Neural cell (in vitro differentiated cells): ENCODE measurements around the gene TPBGL. TPM values are rescaled to one million over a fixed set of nuclear protein-coding genes. Genes with fewer than 3 reads are reported as not detected.

Experiments used
- H2AFZ ChIP-seq: fragments of 200-600, 300-800 bp; sonication (generic), shearing (Covaris generic); 2 replicates; pipeline ENCODE4 v1.6.0; 2014; ENCODE audit warnings: low read depth, mild to moderate bottlenecking, antibody characterized with exemption, low read length, moderate library complexity
- H3F3A ChIP-seq: fragments of 200-600 bp; shearing (Covaris generic); 2 replicates; pipeline ENCODE4 v1.6.1; 2016; ENCODE audit warnings: mild to moderate bottlenecking, moderate library complexity, mixed read lengths, antibody characterized with exemption, low read length; ENCODE audit not compliant: insufficient read depth, poor library complexity, severe bottlenecking
- H3K27ac ChIP-seq: fragments of 200-600, 300-800 bp; sonication (generic), shearing (Covaris generic); 2 replicates; pipeline ENCODE4 v1.5.1; 2014; ENCODE audit warnings: mild to moderate bottlenecking, low read length, moderate library complexity
- H3K27me3 ChIP-seq: fragments of 300-800, 200-600 bp; sonication (generic), shearing (Covaris generic); 2 replicates; pipeline ENCODE4 v1.6.0; 2014; ENCODE audit warnings: mild to moderate bottlenecking, low read depth, low read length, moderate library complexity; ENCODE audit not compliant: insufficient read depth
- H3K36me3 ChIP-seq: fragments of 300-800, 200-600 bp; sonication (generic), shearing (Covaris generic); 2 replicates; pipeline ENCODE4 v1.5.1; 2014; ENCODE audit warnings: mild to moderate bottlenecking, antibody characterized with exemption, low read length, moderate library complexity; ENCODE audit not compliant: insufficient read depth
- H3K4me2 ChIP-seq: fragments of 300-800, 200-600 bp; sonication (generic), shearing (Covaris generic); 2 replicates; pipeline ENCODE4 v1.6.0; 2014; ENCODE audit warnings: mild to moderate bottlenecking, low read length
- H3K4me3 ChIP-seq: fragments of 300-800, 200-600 bp; sonication (generic), shearing (Covaris generic); 2 replicates; pipeline ENCODE4 v1.5.1; 2014; ENCODE audit warnings: mild to moderate bottlenecking, low read length, moderate library complexity
- H3K79me2 ChIP-seq: fragments of 200-600 bp; shearing (Covaris generic); replicated peaks from 2 replicates; pipeline ENCODE4 v1.6.0; 2014; ENCODE audit warnings: mild to moderate bottlenecking, low read length, moderate library complexity; ENCODE audit not compliant: insufficient read depth
- H3K9ac ChIP-seq: fragments of 300-800, 200-600 bp; sonication (generic), shearing (Covaris generic); 2 replicates; pipeline ENCODE4 v1.6.1; 2016; ENCODE audit warnings: mild to moderate bottlenecking, low read length, mixed read lengths
- H3K9me2 ChIP-seq: fragments of 200-600 bp; shearing (Covaris generic); 2 replicates; pipeline ENCODE4 v1.6.1; 2016; ENCODE audit warnings: mild to moderate bottlenecking, low read length, mixed read lengths; ENCODE audit not compliant: insufficient read depth
- H3K9me3 ChIP-seq: fragments of 200-600, 300-800 bp; sonication (generic), shearing (Covaris generic); 2 replicates; pipeline ENCODE4 v1.6.1; 2016; ENCODE audit warnings: mild to moderate bottlenecking, mixed run types, low read length, moderate library complexity, mixed read lengths
- H4K20me1 ChIP-seq: fragments of 200-600 bp; shearing (Covaris generic); 2 replicates; pipeline ENCODE4 v1.6.1; 2016; ENCODE audit warnings: mild to moderate bottlenecking, mixed run types; ENCODE audit not compliant: insufficient read depth
- EP300 ChIP-seq: fragments of 450-650 bp; conservative IDR thresholded peaks from 2 replicates; pipeline ENCODE4 v1.6.1; 2014; ENCODE audit warnings: antibody characterized with exemption, mild to moderate bottlenecking, moderate library complexity; ENCODE audit not compliant: poor library complexity, severe bottlenecking
- EZH2 ChIP-seq: fragments of 200-600, 300-800 bp; shearing (Covaris generic), sonication (generic); IDR thresholded peaks from 2 replicates; pipeline ENCODE4 v1.6.1; 2014; ENCODE audit warnings: antibody characterized with exemption, low read length, borderline replicate concordance, mild to moderate bottlenecking; ENCODE audit not compliant: insufficient read depth, poor library complexity, severe bottlenecking
- MXI1 ChIP-seq: fragments of 450-650 bp; conservative IDR thresholded peaks from 2 replicates; pipeline ENCODE4 v1.6.1; 2014; ENCODE audit warnings: antibody characterized with exemption, mild to moderate bottlenecking; ENCODE audit not compliant: poor library complexity, severe bottlenecking
- POLR2AphosphoS5 ChIP-seq: IDR thresholded peaks from 2 replicates; pipeline ENCODE4 v1.6.1; 2012
- RAD21 ChIP-seq: fragments of 450-650 bp; conservative IDR thresholded peaks from 2 replicates; pipeline ENCODE4 v1.6.1; 2014; ENCODE audit warnings: antibody characterized with exemption, mild to moderate bottlenecking, moderate library complexity
- REST ChIP-seq: IDR thresholded peaks from 2 replicates; pipeline ENCODE4 v1.6.1; 2012; ENCODE audit warnings: borderline replicate concordance
- SMC3 ChIP-seq: fragments of 450-650 bp; conservative IDR thresholded peaks from 2 replicates; pipeline ENCODE4 v1.6.1; 2014; ENCODE audit warnings: antibody characterized with exemption, mild to moderate bottlenecking, moderate library complexity; ENCODE audit not compliant: poor library complexity
- TAF1 ChIP-seq: IDR thresholded peaks from 2 replicates; pipeline ENCODE4 v1.6.1; 2012; ENCODE audit warnings: low read depth
- polyA plus RNA-seq: library from polyadenylated mRNA; depleted of rRNA; stranded (reverse); fragments of >200 nt; gene quantifications from 2 replicates; pipeline ENCODE4 v1.2.3, GENCODE V29; 2014
- TF ChIP-seq, protein P1 (sequence below): fragments of 450-650 bp; IDR thresholded peaks from 2 replicates; pipeline ENCODE4 v1.5.1; 2014; ENCODE audit warnings: antibody characterized with exemption, mild to moderate bottlenecking, moderate library complexity; ENCODE audit not compliant: poor library complexity, severe bottlenecking

TPBGL gene
- polyA plus RNA-seq, 1 donor from 2014 or later: not detected

GRCh38 chr11:75270896-75271418 is 30.4 kb downstream of the TPBGL start:
- H2AFZ ChIP-seq: no peak overlapping the region
- TF ChIP-seq RAD21 (peak; percentile 31), REST (no peak), TAF1 (no peak), SMC3 (no peak), EP300 (no peak), EZH2 (no peak)
- TF ChIP-seq, protein P1, sequence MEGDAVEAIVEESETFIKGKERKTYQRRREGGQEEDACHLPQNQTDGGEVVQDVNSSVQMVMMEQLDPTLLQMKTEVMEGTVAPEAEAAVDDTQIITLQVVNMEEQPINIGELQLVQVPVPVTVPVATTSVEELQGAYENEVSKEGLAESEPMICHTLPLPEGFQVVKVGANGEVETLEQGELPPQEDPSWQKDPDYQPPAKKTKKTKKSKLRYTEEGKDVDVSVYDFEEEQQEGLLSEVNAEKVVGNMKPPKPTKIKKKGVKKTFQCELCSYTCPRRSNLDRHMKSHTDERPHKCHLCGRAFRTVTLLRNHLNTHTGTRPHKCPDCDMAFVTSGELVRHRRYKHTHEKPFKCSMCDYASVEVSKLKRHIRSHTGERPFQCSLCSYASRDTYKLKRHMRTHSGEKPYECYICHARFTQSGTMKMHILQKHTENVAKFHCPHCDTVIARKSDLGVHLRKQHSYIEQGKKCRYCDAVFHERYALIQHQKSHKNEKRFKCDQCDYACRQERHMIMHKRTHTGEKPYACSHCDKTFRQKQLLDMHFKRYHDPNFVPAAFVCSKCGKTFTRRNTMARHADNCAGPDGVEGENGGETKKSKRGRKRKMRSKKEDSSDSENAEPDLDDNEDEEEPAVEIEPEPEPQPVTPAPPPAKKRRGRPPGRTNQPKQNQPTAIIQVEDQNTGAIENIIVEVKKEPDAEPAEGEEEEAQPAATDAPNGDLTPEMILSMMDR: peak; percentile 53
- no peak overlapping the region for H3K4me3 ChIP-seq
- no peaks in the 10 kb centered on the region for H3K79me2 ChIP-seq
- no peaks in the 10 kb centered on the region for H3F3A ChIP-seq
- no peak overlapping the region for H3K4me2 ChIP-seq
- no peaks in the 10 kb centered on the region for H4K20me1 ChIP-seq
- no peak overlapping the region for H3K9ac ChIP-seq
- H3K9me2 ChIP-seq: no peaks in the 10 kb centered on the region
- H3K27ac ChIP-seq: no peak overlapping the region
- no peaks in the 10 kb centered on the region for H3K27me3 ChIP-seq
- H3K36me3 ChIP-seq: no peaks in the 10 kb centered on the region
- H3K9me3 ChIP-seq: no peaks in the 10 kb centered on the region

- Histone ChIP-seq H3K27ac (no peak overlapping the region), H3K4me3 (no peak overlapping the region), H3K4me2 (no peak overlapping the region), H2AFZ (no peak overlapping the region), H3K36me3 (no peaks in the 10 kb centered on the region), H3K9me2 (no peaks in the 10 kb centered on the region), H4K20me1 (no peaks in the 10 kb centered on the region), H3K9ac (no peak overlapping the region), H3K9me3 (no peaks in the 10 kb centered on the region), H3F3A (no peaks in the 10 kb centered on the region), H3K27me3 (no peaks in the 10 kb centered on the region), H3K79me2 (no peaks in the 10 kb centered on the region)
- TF ChIP-seq TAF1 (no peak), EP300 (no peak), POLR2AphosphoS5 (no peak), REST (no peak), MXI1 (no peak), SMC3 (no peak), EZH2 (no peak), RAD21 (no peak)
- TF ChIP-seq, protein P1: no peak
These were observed 31.2 kb downstream of the TPBGL start for GRCh38 chr11:75271730-75272129.
